Fibroblast of villous mesenchyme (primary cell): ENCODE results near the gene ANO9. TPM values are rescaled to one million over a fixed set of nuclear protein-coding genes. Genes with fewer than 3 reads are reported as not detected.

Experiments
- DNase-seq: peaks from one replicate; pipeline ENCODE4 v3.0.0-alpha.2; 2010; ENCODE audit warnings: low read depth
- H3K4me3 ChIP-seq: 2 replicates; pipeline ENCODE4 v1.5.1; 2011; ENCODE audit warnings: low read depth, mild to moderate bottlenecking, low read length
- CTCF ChIP-seq: IDR thresholded peaks from 2 replicates; pipeline ENCODE4 v1.5.1; 2012; ENCODE audit warnings: low read depth, mild to moderate bottlenecking, low read length; ENCODE audit not compliant: insufficient read depth
- total RNA-seq: library from RNA; depleted of rRNA; stranded (reverse); fragments of >200 nt; gene quantifications from 2 replicates; pipeline ENCODE4 v1.2.3, GENCODE V29; 2012

ANO9 gene
- not detected in 2 replicates for total RNA-seq

GRCh38 chr11:441418-442274, at the start of gene ANO9:
Gene ANO9 (minus strand): TSS chr11:442011. CDS start chr11:441926, 85 bp downstream.
- DNase-seq: no peak
- no peak for TF ChIP-seq CTCF
- H3K4me3 ChIP-seq: no peak within 1 kb of the TSS

- DNase-seq: no peak
- H3K4me3 ChIP-seq: no peak overlapping the region
- TF ChIP-seq CTCF: no peak
Observed at GRCh38 chr11:491358-491757, 49.5 kb upstream of the ANO9 start.

GRCh38 chr11:490930-491260, 49.1 kb upstream of the ANO9 start:
- no peak for TF ChIP-seq CTCF
- no peak for DNase-seq

GRCh38 chr11:490186-490929, 48.5 kb upstream of the ANO9 start:
- no peak for TF ChIP-seq CTCF
- no peak for DNase-seq
- no peak overlapping the region for H3K4me3 ChIP-seq

More at GRCh38 chr11:490930-491260, 49.1 kb upstream of the ANO9 start:
- no peak overlapping the region for H3K4me3 ChIP-seq

GRCh38 chr11:489610-490185, 47.9 kb upstream of the ANO9 start:
- H3K4me3 ChIP-seq: no peak overlapping the region
- TF ChIP-seq CTCF: no peak
- no peak for DNase-seq

GRCh38 chr11:488992-489391, 47.2 kb upstream of the ANO9 start:
- DNase-seq: no peak
- no peak overlapping the region for H3K4me3 ChIP-seq
- no peak for TF ChIP-seq CTCF
